Esophagus squamous epithelium (tissue), 5 donors: ENCODE measurements around the gene DHDDS. TPM values are rescaled to one million over a fixed set of nuclear protein-coding genes. Genes with fewer than 3 reads are reported as not detected.

Experiments
- DNase-seq: peaks from one replicate; lab custom pipeline; 2025; lab: John Stamatoyannopoulos, UW
- H3K27ac ChIP-seq, 4 donors: fragments of 200-600 bp; sonication (generic); one replicate each; pipeline ENCODE4 v1.5.1; 2016 to 2019; ENCODE audit warnings: mild to moderate bottlenecking in 1 of 4
- H3K27me3 ChIP-seq, 4 donors: fragments of 200-600 bp; sonication (generic); 1 replicate in 3 of 4; 2 replicates in 1 of 4; pipeline versions ENCODE4 v1.5.1 to v1.6.0; 2017 to 2021; ENCODE audit warnings: antibody characterized with exemption in 1 of 4
- H3K36me3 ChIP-seq, 3 donors: fragments of 200-600 bp; sonication (generic); one replicate each; pipeline ENCODE4 v1.5.1; 2016 to 2019
- H3K4me1 ChIP-seq, 3 donors: fragments of 200-600 bp; sonication (generic); one replicate each; pipeline ENCODE4 v1.5.1; 2017 to 2019
- H3K4me3 ChIP-seq, 4 donors: fragments of 200-600 bp; sonication (generic); 1 replicate in 3 of 4; 2 replicates in 1 of 4; pipeline ENCODE4 v1.5.1; 2016 to 2019; ENCODE audit warnings: mild to moderate bottlenecking in 2 of 4, moderate library complexity in 1 of 4
- H3K9me3 ChIP-seq, 3 donors: fragments of 200-600 bp; sonication (generic); one replicate each; pipeline ENCODE4 v1.5.1; 2016 to 2019
- POLR2A ChIP-seq, 4 donors: fragments of 450-650 bp; IDR thresholded peaks; one replicate each; pipeline ENCODE4 v1.6.1; 2017; ENCODE audit warnings: antibody characterized with exemption in 4 of 4, mild to moderate bottlenecking in 4 of 4, moderate library complexity in 3 of 4
- WGBS, 2 donors: methylation state at CpG; one replicate each; pipeline ENCODE4 v1.1.5; 2018; 5-methylcytosine and 5-hydroxymethylcytosine counted together
- intact Hi-C: fragments of 100-400 bp; cut with DNase I; formaldehyde crosslinking; loops from one replicate; pipeline ENCODE4 v1.15.0; 2022
- total RNA-seq, 4 donors: library from RNA; depleted of rRNA; stranded (reverse); fragments of >200 nt; gene quantifications; one replicate each; pipeline ENCODE4 v1.1.0, GENCODE V29; 2016
- TF ChIP-seq, protein P1 (sequence below), 6 experiments: fragments of 450-650 bp in 4 of 6; fragments of 200-600 bp in 2 of 6; sonication (generic) in 2 of 6; IDR thresholded peaks; one replicate each; pipeline ENCODE4 v1.5.1; 2016 to 2019; ENCODE audit warnings: antibody characterized with exemption in 6 of 6, mild to moderate bottlenecking in 4 of 6, moderate library complexity in 4 of 6
- donor health status: DM: yes; HTN: yes; CAD: no.

DHDDS gene
- total RNA-seq, 4 donors from 2014 or later: 30.3 to 49.7 (median 37.9) TPM

DNA sequence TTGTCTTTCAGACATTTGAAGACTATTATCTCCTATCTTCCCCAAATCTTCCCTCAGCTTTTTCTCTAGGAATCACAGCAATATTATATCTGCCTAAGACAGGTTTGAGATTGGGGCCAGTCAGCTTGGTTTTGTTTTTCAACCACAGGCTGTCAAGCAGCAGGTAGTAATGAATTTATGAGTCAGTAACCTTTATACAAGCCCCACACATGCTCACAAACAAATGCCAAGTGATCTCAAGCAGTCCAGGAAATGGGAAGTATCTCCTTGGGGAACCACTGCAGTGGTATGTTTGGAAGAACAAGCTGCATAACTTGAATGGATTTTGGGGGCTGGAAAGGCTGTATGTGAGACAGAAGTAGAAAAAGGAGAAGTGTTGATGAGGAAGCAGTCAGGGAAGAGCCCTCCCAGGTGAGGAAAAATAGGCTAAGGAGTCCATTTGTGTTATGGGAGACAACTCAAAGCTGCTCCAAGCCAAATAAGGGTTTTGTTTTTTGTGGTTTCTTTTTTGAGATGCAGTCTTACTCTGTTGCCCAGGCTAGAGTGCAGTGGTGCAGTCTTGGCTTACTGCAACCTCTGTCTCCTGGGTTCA, 2.1 kb downstream of the DHDDS start:
- no peak for DNase-seq
- H3K4me1 ChIP-seq: peaks cover 17 to 31% (median 20%) of the 10 kb centered on the region in 3 donors
- H3K27ac ChIP-seq: peak overlapping the region in 2 of 4 donors; percentile 86 to 93
- no peaks in the 10 kb centered on the region for H3K27me3 ChIP-seq
- no peak overlapping the region for H3K4me3 ChIP-seq
- H3K36me3 ChIP-seq: peaks cover 6 to 56% (median 19%) of the 10 kb centered on the region in 3 donors
- intact Hi-C loops: no loop called here
- no peaks in the 10 kb centered on the region for H3K9me3 ChIP-seq
- TF ChIP-seq, protein P1, sequence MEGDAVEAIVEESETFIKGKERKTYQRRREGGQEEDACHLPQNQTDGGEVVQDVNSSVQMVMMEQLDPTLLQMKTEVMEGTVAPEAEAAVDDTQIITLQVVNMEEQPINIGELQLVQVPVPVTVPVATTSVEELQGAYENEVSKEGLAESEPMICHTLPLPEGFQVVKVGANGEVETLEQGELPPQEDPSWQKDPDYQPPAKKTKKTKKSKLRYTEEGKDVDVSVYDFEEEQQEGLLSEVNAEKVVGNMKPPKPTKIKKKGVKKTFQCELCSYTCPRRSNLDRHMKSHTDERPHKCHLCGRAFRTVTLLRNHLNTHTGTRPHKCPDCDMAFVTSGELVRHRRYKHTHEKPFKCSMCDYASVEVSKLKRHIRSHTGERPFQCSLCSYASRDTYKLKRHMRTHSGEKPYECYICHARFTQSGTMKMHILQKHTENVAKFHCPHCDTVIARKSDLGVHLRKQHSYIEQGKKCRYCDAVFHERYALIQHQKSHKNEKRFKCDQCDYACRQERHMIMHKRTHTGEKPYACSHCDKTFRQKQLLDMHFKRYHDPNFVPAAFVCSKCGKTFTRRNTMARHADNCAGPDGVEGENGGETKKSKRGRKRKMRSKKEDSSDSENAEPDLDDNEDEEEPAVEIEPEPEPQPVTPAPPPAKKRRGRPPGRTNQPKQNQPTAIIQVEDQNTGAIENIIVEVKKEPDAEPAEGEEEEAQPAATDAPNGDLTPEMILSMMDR (IDR thresholded peaks at IDR 0.05): no peak
- no peak for TF ChIP-seq POLR2A (IDR thresholded peaks at IDR 0.05)

DNA sequence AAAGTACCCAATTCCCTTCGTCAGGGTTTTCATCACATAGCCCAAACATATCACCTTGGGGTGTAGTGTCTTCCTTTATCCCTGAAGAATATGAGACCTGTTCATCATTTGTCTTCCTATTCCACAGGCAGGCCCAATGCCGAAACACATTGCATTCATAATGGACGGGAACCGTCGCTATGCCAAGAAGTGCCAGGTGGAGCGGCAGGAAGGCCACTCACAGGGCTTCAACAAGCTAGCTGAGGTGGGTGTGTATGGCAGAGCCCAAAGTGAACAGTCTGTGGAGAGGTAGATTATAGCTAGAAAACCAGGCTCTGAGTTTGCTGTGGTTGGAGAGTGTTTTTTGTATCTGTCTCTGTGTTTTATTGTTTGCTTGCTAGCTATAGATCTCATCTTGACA, 5.9 kb downstream of the DHDDS start:
- no peak overlapping the region for H3K4me3 ChIP-seq
- no peak for TF ChIP-seq POLR2A (IDR thresholded peaks at IDR 0.05)
- TF ChIP-seq, protein P1 (IDR thresholded peaks at IDR 0.05): no peak
- intact Hi-C loops: no loop called here
- no peak for DNase-seq
- H3K4me1 ChIP-seq: peaks cover 9 to 16% (median 11%) of the 10 kb centered on the region in 3 donors
- H3K27ac ChIP-seq: no peak overlapping the region
- no peaks in the 10 kb centered on the region for H3K9me3 ChIP-seq
- H3K36me3 ChIP-seq: peaks cover 18 to 94% (median 28%) of the 10 kb centered on the region in 3 donors
- WGBS, 2 donors: 90% methylated on average over 6 of the region's 6 CpGs
- H3K27me3 ChIP-seq: no peaks in the 10 kb centered on the region

GRCh38 chr1:26440259-26440658, 8.1 kb downstream of the DHDDS start:
- Histone ChIP-seq H3K27me3 (no peaks in the 10 kb centered on the region), H3K9me3 (no peaks in the 10 kb centered on the region), H3K27ac (no peak overlapping the region), H3K36me3 (peaks cover 23 to 100% (median 44%) of the 10 kb centered on the region in 3 donors), H3K4me3 (no peak overlapping the region), H3K4me1 (no peaks in the 10 kb centered on the region)
- intact Hi-C loops: no loop called here
- TF ChIP-seq POLR2A (IDR thresholded peaks at IDR 0.05): no peak
- TF ChIP-seq, protein P1 (IDR thresholded peaks at IDR 0.05): no peak
- DNase-seq: no peak
- WGBS, 2 donors: 92 to 100% methylated on average over 2 of the region's 2 CpGs

GRCh38 chr1:26449868-26450267, 17.7 kb downstream of the DHDDS start:
- TF ChIP-seq POLR2A (IDR thresholded peaks at IDR 0.05): no peak
- TF ChIP-seq, protein P1 (IDR thresholded peaks at IDR 0.05): no peak
- no peak overlapping the region for H3K4me3 ChIP-seq
- WGBS, 2 donors: 88% methylated on average over 2 to 3 of the region's 3 CpGs
- H3K36me3 ChIP-seq: peaks cover 6 to 100% (median 18%) of the 10 kb centered on the region in 3 donors
- intact Hi-C loops: no loop called here
- H3K27me3 ChIP-seq: no peaks in the 10 kb centered on the region
- H3K9me3 ChIP-seq: no peaks in the 10 kb centered on the region
- no peak overlapping the region for H3K27ac ChIP-seq
- H3K4me1 ChIP-seq: peaks cover 0 to 7% (median 0%) of the 10 kb centered on the region in 3 donors
- DNase-seq: no peak

DNA sequence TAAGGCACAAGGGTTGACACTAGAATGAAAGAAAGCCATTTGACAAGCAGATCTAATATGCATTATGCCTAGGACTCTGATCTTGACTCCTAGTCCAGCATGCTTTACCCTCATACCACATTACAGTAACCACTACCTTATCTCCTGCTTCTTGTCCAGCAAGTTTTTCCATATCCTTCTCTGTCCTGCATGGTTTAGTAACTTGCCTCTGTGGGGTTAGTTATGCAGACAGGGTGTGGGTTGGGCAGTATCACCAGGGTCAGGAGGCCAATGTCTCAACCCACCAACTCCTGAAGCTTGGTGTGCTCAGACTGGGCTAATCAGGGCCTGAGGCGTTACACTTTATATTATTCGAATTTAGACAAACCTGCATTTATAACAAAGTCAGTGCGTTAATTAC, 18.8 kb downstream of the DHDDS start:
- Histone ChIP-seq H3K27ac (no peak overlapping the region), H3K4me3 (no peak overlapping the region), H3K9me3 (no peaks in the 10 kb centered on the region), H3K27me3 (no peaks in the 10 kb centered on the region), H3K36me3 (peaks cover 6 to 100% (median 18%) of the 10 kb centered on the region in 3 donors), H3K4me1 (peaks cover 0 to 7% (median 0%) of the 10 kb centered on the region in 3 donors)
- no peak for DNase-seq
- 87 to 91% methylated on average over 3 of the region's 3 CpGs for WGBS, 2 donors
- TF ChIP-seq, protein P1 (IDR thresholded peaks at IDR 0.05): no peak
- no peak for TF ChIP-seq POLR2A (IDR thresholded peaks at IDR 0.05)
- intact Hi-C loops: no loop called here
